B cell (primary cell): Measurements from ENCODE around the gene CPED1. TPM values are rescaled to one million over a fixed set of nuclear protein-coding genes. Genes with fewer than 3 reads are reported as not detected.

Experiments
- ATAC-seq: fragments of 200-7000 bp; cut with Tn5 transposase; one replicate; pipeline ENCODE4 v1.10.0; 2021; ENCODE audit warnings: low read depth, mild to moderate bottlenecking, moderate number of reproducible peaks, moderate library complexity
- CTCF ChIA-PET: fragments of 350-600 bp; sonication (Branson Sonifier 250); formaldehyde crosslinking; loops from one replicate; lab custom pipeline; 2021; ENCODE audit warnings: antibody characterized with exemption, inconsistent platforms; lab: Charles Lee
- POLR2A ChIA-PET: fragments of 350-600 bp; sonication (Branson Sonifier 250); formaldehyde crosslinking; loops from one replicate; lab custom pipeline; 2021; ENCODE audit warnings: antibody characterized with exemption; lab: Charles Lee
- DNase-seq: peaks from one replicate; pipeline ENCODE4 v3.0.0; 2013
- H2AFZ ChIP-seq: 2 replicates; pipeline ENCODE4 v1.6.1; 2012; ENCODE audit warnings: mild to moderate bottlenecking, low read depth, low read length; ENCODE audit not compliant: insufficient read depth, poor library complexity, severe bottlenecking
- H3K27ac ChIP-seq, 2 donors: 1 replicate in 1 of 2; 2 replicates in 1 of 2; pipeline ENCODE4 v1.5.1; 2012 to 2013; ENCODE audit warnings: low read length in 2 of 2, mild to moderate bottlenecking in 2 of 2, moderate library complexity in 1 of 2
- H3K27me3 ChIP-seq, 4 experiments: fragments of 200-600 bp in 1 of 4; sonication (generic) in 1 of 4; replicated peaks in 1 of 4; 1 replicate in 2 of 4; 2 replicates in 2 of 4; pipeline versions ENCODE4 v1.6.1 to v1.7.0; 2013 to 2016; ENCODE audit warnings: low read length in 3 of 4, mild to moderate bottlenecking in 2 of 4, mixed read lengths in 1 of 4, moderate library complexity in 1 of 4; ENCODE audit not compliant: insufficient read depth in 4 of 4, control insufficient read depth in 3 of 4; ENCODE audit errors: control extremely low read depth in 1 of 4
- H3K36me3 ChIP-seq, 2 experiments: replicated peaks in 1 of 2; 1 replicate in 1 of 2; 2 replicates in 1 of 2; pipeline versions ENCODE4 v1.6.1 to v1.7.1; 2013; ENCODE audit warnings: low read length in 1 of 2; ENCODE audit not compliant: insufficient read depth in 2 of 2, control insufficient read depth in 1 of 2; ENCODE audit errors: control extremely low read depth in 1 of 2, extremely low read depth in 1 of 2
- H3K4me1 ChIP-seq, 2 donors: fragments of 200-600 bp in 1 of 2; sonication (generic) in 1 of 2; 1 replicate in 1 of 2; 2 replicates in 1 of 2; pipeline versions ENCODE4 v1.5.1 to v1.6.1; 2013 to 2017; ENCODE audit warnings: low read length in 2 of 2; ENCODE audit not compliant: control insufficient read depth in 2 of 2, insufficient read depth in 2 of 2
- H3K4me2 ChIP-seq: replicated peaks from 2 replicates; pipeline ENCODE3; 2012; ENCODE audit warnings: mild to moderate bottlenecking, low read depth, low read length; ENCODE audit not compliant: poor library complexity, severe bottlenecking
- H3K4me3 ChIP-seq, 5 experiments: fragments of 200-600 bp in 1 of 5; sonication (generic) in 1 of 5; 1 replicate in 3 of 5; 2 replicates in 2 of 5; pipeline versions ENCODE4 v1.5.1 to v1.7.0; 2011 to 2016; ENCODE audit warnings: low read length in 4 of 5, mild to moderate bottlenecking in 4 of 5, low read depth in 2 of 5, control low read depth in 1 of 5, moderate library complexity in 1 of 5; ENCODE audit not compliant: insufficient read depth in 1 of 5; ENCODE audit errors: control extremely low read depth in 1 of 5, extremely low read depth in 1 of 5
- H3K79me2 ChIP-seq: fragments of 200-600 bp; sonication (generic); one replicate; pipeline ENCODE4 v1.6.0; 2016; ENCODE audit warnings: low read length; ENCODE audit not compliant: control insufficient read depth, insufficient read depth
- H3K9ac ChIP-seq: fragments of 200-600 bp; sonication (generic); 2 replicates; pipeline ENCODE4 v1.6.1; 2017; ENCODE audit warnings: mild to moderate bottlenecking, low read length, moderate library complexity
- H3K9me3 ChIP-seq, 3 donors: one replicate each; pipeline versions ENCODE4 v1.6.1 to v1.7.1; 2013; ENCODE audit warnings: low read length in 2 of 3; ENCODE audit not compliant: control insufficient read depth in 2 of 3, insufficient read depth in 1 of 3; ENCODE audit errors: control extremely low read depth in 1 of 3
- H4K20me1 ChIP-seq: 2 replicates; pipeline ENCODE4 v1.6.0; 2012; ENCODE audit warnings: mild to moderate bottlenecking, low read length; ENCODE audit not compliant: insufficient read depth, control insufficient read depth, poor library complexity, severe bottlenecking
- H3K27ac Mint-ChIP-seq: one replicate; pipeline ENCODE4 v1.8.0; 2021; ENCODE audit warnings: mixed read lengths
- H3K27me3 Mint-ChIP-seq: one replicate; pipeline ENCODE4 v1.8.0; 2021; ENCODE audit warnings: mixed read lengths
- H3K4me1 Mint-ChIP-seq: one replicate; pipeline ENCODE4 v1.8.0; 2021; ENCODE audit warnings: mixed read lengths
- H3K4me3 Mint-ChIP-seq: one replicate; pipeline ENCODE4 v1.8.0; 2021; ENCODE audit warnings: mixed read lengths
- H3K9me3 Mint-ChIP-seq: one replicate; pipeline ENCODE4 v1.8.0; 2022; ENCODE audit warnings: mixed read lengths; ENCODE audit not compliant: insufficient read depth
- CTCF ChIP-seq: fragments of 200-600 bp; IDR thresholded peaks from one replicate; pipeline ENCODE4 v1.8.0; 2022; ENCODE audit warnings: antibody characterized with exemption, mild to moderate bottlenecking
- EZH2 ChIP-seq: IDR thresholded peaks from 2 replicates; pipeline ENCODE4 v1.6.1; 2012; ENCODE audit warnings: borderline replicate concordance, low read depth, mild to moderate bottlenecking, moderate library complexity, low read length; ENCODE audit not compliant: insufficient read depth, poor library complexity, severe bottlenecking
- WGBS: methylation state at CpG from one replicate; pipeline ENCODE4 v1.1.5; 2013; ENCODE audit warnings: missing lambda C conversion rate; ENCODE audit not compliant: insufficient coverage; 5-methylcytosine and 5-hydroxymethylcytosine counted together
- intact Hi-C: fragments of 100-400 bp; cut with micrococcal nuclease; formaldehyde crosslinking; loops from one replicate; pipeline ENCODE4 v1.10.0; 2022
- polyA plus RNA-seq: library from polyadenylated mRNA; depleted of rRNA; stranded (reverse); fragments of >200 nt; gene quantifications from 2 replicates; pipeline ENCODE4 v1.2.3, GENCODE V29; 2012
- total RNA-seq, 2 donors: library from RNA; stranded (reverse); fragments of 120-200 nt in 1 of 2; gene quantifications; 1 replicate in 1 of 2; 2 replicates in 1 of 2; pipeline versions ENCODE4 v1.2.3 to v1.2.4, GENCODE V29; 2013 to 2022

CPED1 gene
- total and polyA plus RNA-seq, 2 donors (not counting 1 experiment from before 2014, with no cell fraction given) = 0.44 to 3.8 TPM

DNA sequence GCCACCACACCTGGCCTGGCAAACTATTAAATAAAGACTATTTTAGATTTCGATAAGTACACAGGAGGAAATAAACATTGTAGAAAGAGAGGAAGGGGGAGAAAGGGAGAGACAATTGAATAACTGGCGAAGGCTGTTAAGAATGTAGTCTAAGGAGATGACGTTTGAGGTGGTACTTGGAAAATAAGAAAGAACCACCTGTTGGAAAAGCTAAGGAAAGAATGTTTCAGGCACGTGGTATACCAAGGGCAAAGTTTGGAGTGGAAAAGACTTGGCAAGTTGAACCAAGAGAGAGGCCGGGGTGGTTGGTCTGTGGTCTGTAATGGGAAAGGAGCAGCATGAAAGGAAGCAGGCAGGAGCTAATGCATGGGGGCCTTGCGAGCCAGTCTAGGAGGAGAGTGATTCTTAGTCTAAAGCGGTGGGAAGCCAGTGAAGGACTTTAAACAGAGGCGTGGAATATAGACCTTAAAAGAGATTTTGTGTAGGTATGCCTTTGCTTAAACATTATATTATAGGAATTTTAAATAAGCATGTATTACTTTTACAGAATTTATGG, 28.5 kb upstream of the CPED1 start:
- Histone ChIP-seq H3K79me2 (peaks cover 36% of the 10 kb centered on the region), H3K4me1 (peaks cover 0 to 6% of the 10 kb centered on the region in 2 donors), H3K36me3 (peaks cover 7 to 43% of the 10 kb centered on the region in 2 experiments), H2AFZ (no peak overlapping the region), H3K9me3 (no peaks in the 10 kb centered on the region), H3K9ac (no peak overlapping the region), H3K27me3 (no peaks in the 10 kb centered on the region), H3K4me2 (no peak overlapping the region), H3K4me3 (no peak overlapping the region), H3K27ac (no peak overlapping the region), H4K20me1 (peaks cover 24% of the 10 kb centered on the region)
- H3K27me3 Mint-ChIP-seq = no peaks in the 10 kb centered on the region
- TF ChIP-seq EZH2 (no peak), CTCF (no peak)
- no peak for DNase-seq
- no peaks in the 10 kb centered on the region for H3K9me3 Mint-ChIP-seq
- CTCF ChIA-PET = interaction anchor here (0.6 kb wide), 1 partner anchor 116 kb away, joined by 3 read pairs; no protein-coding TSS in a partner anchor
- POLR2A ChIA-PET = interaction anchor here (0.7 kb wide), 1 partner anchor 404 kb away, joined by 6 read pairs; no protein-coding TSS in a partner anchor
- intact Hi-C loops = no loop called here
- 100% methylated on average over 5 of the region's 8 CpGs for WGBS
- H3K4me3 Mint-ChIP-seq = no peak overlapping the region
- no peak overlapping the region for H3K27ac Mint-ChIP-seq
- H3K4me1 Mint-ChIP-seq = peaks cover 14% of the 10 kb centered on the region
- no peak for ATAC-seq

GRCh38 chr7:120960714-120961113, 27.8 kb upstream of the CPED1 start:
- Histone ChIP-seq H3K4me2 (no peak overlapping the region), H3K9me3 (no peaks in the 10 kb centered on the region), H3K9ac (no peak overlapping the region), H3K36me3 (peaks cover 5 to 41% of the 10 kb centered on the region in 2 experiments), H3K79me2 (peaks cover 36% of the 10 kb centered on the region), H2AFZ (no peak overlapping the region), H3K4me3 (no peak overlapping the region), H3K27me3 (no peaks in the 10 kb centered on the region), H4K20me1 (peaks cover 24% of the 10 kb centered on the region), H3K27ac (peak overlapping the region in 1 of 2 donors; percentile 16), H3K4me1 (peaks cover 0 to 6% of the 10 kb centered on the region in 2 donors)
- ATAC-seq (no peak), DNase-seq (no peak)
- POLR2A ChIA-PET = no interaction called here
- Mint-ChIP-seq H3K4me3 (no peak overlapping the region), H3K27ac (no peak overlapping the region), H3K27me3 (no peaks in the 10 kb centered on the region), H3K9me3 (no peaks in the 10 kb centered on the region), H3K4me1 (peaks cover 14% of the 10 kb centered on the region)
- no peak for TF ChIP-seq CTCF
- TF ChIP-seq EZH2 = no peak
- no CpG with 5 or more reads among the region's 1 CpG for WGBS
- intact Hi-C loops = no loop called here
- CTCF ChIA-PET = interaction anchor here (0.6 to 1.6 kb wide), 2 partner anchors 26 to 116 kb away, joined by 3 to 5 read pairs; no protein-coding TSS in a partner anchor
